Esophagus muscularis mucosa (tissue), 3 donors: ENCODE results near the gene WFDC1.

Experiments
- POLR2A ChIP-seq: fragments of 450-650 bp; IDR thresholded peaks from one replicate; pipeline ENCODE4 v1.6.1; 2017; ENCODE audit warnings: antibody characterized with exemption, moderate library complexity, mild to moderate bottlenecking, low read depth
- POLR2AphosphoS5 ChIP-seq, 2 donors: sonication (generic); formaldehyde crosslinking; IDR thresholded peaks; one replicate each; pipeline ENCODE4 v1.6.1; 2017; ENCODE audit warnings: antibody characterized with exemption in 2 of 2
- TF ChIP-seq, protein P1 (sequence below), 3 experiments: fragments of 200-600 bp in 2 of 3; fragments of 450-650 bp in 1 of 3; sonication (generic) in 2 of 3; IDR thresholded peaks; one replicate each; pipeline ENCODE4 v1.5.1; 2017 to 2019; ENCODE audit warnings: antibody characterized with exemption in 3 of 3, mild to moderate bottlenecking in 2 of 3, moderate library complexity in 1 of 3

- TF ChIP-seq, protein P1, sequence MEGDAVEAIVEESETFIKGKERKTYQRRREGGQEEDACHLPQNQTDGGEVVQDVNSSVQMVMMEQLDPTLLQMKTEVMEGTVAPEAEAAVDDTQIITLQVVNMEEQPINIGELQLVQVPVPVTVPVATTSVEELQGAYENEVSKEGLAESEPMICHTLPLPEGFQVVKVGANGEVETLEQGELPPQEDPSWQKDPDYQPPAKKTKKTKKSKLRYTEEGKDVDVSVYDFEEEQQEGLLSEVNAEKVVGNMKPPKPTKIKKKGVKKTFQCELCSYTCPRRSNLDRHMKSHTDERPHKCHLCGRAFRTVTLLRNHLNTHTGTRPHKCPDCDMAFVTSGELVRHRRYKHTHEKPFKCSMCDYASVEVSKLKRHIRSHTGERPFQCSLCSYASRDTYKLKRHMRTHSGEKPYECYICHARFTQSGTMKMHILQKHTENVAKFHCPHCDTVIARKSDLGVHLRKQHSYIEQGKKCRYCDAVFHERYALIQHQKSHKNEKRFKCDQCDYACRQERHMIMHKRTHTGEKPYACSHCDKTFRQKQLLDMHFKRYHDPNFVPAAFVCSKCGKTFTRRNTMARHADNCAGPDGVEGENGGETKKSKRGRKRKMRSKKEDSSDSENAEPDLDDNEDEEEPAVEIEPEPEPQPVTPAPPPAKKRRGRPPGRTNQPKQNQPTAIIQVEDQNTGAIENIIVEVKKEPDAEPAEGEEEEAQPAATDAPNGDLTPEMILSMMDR (IDR thresholded peaks at IDR 0.05), result no peak
- TF ChIP-seq POLR2A (no peak), POLR2AphosphoS5 (IDR thresholded peaks at IDR 0.05) (no peak)
Observed at GRCh38 chr16:84271866-84272265, 22.8 kb upstream of the WFDC1 start.
